ENCODE measurements around the gene GALNT12.

- TF ChIP-seq EZH2phosphoT487 (IDR thresholded peaks at IDR 0.05; ENCODE audit: borderline replicate concordance, low read length) (no peak), CTCF (conservative IDR thresholded peaks at IDR 0.05; ENCODE audit: low read depth, low read length) (no peak)
Observed at GRCh38 chr9:98778251-98778650, 29.2 kb upstream of the GALNT12 start.
